ENCODE results near the gene KIF5A. TPM values are rescaled to one million over a fixed set of nuclear protein-coding genes. Genes with fewer than 3 reads are reported as not detected.

KIF5A gene
- total RNA-seq, 1 experiment from 2014 or later = 3.0 TPM

DNA sequence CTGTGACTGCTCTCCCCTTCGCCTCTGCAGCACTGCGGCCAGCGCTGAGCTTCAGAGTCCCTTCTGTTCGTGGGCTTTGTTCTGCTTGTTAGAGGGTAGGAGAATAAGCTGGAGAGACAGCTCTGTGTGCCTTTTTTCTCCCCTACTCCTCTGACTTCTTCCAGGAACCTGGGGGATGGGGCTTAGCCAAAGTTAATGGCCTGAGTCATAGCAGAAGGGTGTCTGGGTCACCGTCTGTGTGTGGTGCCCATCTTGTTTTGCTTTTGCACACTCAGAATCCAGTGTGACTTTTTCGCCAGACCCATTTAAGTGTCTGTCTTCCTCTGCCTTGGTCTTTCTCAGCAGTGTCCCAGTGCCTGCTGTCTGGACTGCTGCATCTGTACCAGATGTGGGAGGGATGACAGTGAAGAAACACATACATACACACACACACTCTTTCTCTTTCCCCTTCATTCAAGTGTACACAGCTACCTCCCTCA is 3.0 kb downstream of the KIF5A start:
- BruUV-seq (replicated peaks) = no TSS peak
- no peaks in the 10 kb centered on the region for H3K36me3 ChIP-seq (ENCODE audit: control insufficient read depth, insufficient read depth, low read length)
- ATAC-seq = no peak
- intact Hi-C loops (cut with micrococcal nuclease; ENCODE audit: unreplicated experiment) = no loop called here
- POLR2A ChIA-PET = no interaction called here
- CTCF ChIA-PET = no interaction called here
- H3K4me1 ChIP-seq (ENCODE audit: control insufficient read depth, insufficient read depth, low read length) = no peaks in the 10 kb centered on the region
- no peaks in the 10 kb centered on the region for H3K9me3 ChIP-seq (ENCODE audit: control insufficient read depth, insufficient read depth, low read depth, low read length)
- in situ Hi-C loops (cut with HindIII; ENCODE audit: low pct_unique_long_range_greater_than_20kb, low sequenced_read_pairs) = no loop called here
- H3K27ac ChIP-seq (ENCODE audit: low read length) = no peak overlapping the region
- no peaks in the 10 kb centered on the region for H3K27me3 ChIP-seq (ENCODE audit: control insufficient read depth, insufficient read depth, low read length)
- DNase-seq (ENCODE audit: low read depth, low spot score) = no peak
- TF ChIP-seq POLR2AphosphoS5 (IDR thresholded peaks at IDR 0.05; ENCODE audit: low read depth, low read length) = no peak
- TF ChIP-seq REST (IDR thresholded peaks at IDR 0.05; ENCODE audit: insufficient read depth in 1 of 2, low read depth in 2 of 2, low read length in 1 of 2) = no peak
- no peak for TF ChIP-seq SIN3A (IDR thresholded peaks at IDR 0.05; ENCODE audit: borderline replicate concordance, insufficient read depth, low read depth, low read length)
- no peak for TF ChIP-seq TCF7L2 (IDR thresholded peaks at IDR 0.05; ENCODE audit: low read depth, low read length)
- no peak for TF ChIP-seq CTCF (IDR thresholded peaks at IDR 0.05)
- no peak overlapping the region for H3K4me3 ChIP-seq (ENCODE audit: low read depth in 2 of 2, low read length in 2 of 2)

DNA sequence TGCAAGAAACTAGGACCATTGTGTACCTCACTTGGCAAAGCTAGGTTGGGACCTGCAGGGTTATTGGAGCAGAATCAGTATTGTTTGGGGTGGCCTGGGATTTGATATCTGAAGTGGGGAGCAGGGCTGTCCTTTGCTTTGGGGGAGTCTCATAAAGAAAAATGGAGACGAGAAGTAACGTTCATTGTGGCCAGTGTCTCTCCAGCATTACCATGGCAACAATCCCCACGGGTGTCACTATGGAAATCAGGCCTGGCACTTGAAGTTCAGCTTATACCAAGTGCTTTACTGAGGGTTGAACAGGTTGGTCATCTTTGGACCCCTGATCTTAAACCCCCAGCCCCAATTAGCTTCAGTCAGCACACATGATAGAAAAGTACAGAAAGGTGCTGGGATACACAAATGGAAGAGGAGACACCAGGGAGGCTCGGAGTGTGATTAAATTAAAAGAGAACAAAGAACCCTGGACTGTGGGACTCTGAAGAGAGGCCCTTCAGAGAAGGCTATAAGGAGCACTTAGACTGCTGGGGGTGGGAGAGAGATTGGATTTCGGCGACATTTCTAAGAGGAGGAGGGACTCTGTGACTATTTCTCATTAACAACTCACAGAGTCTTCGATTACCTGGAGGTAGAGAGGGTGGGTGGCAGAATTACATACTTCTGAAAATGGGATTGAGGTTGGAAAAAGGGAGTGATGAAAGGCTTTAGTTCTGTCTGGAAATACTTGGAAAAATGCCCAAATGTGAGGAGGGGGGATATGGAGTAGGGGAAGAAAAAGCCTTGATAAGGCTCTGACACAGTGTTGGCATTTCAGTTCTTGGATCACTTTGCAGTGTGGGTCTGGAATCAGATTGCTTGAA is 3.7 kb downstream of the KIF5A start:
- no peak for TF ChIP-seq TCF7L2 (IDR thresholded peaks at IDR 0.05; ENCODE audit: low read depth, low read length)
- TF ChIP-seq CTCF (IDR thresholded peaks at IDR 0.05) = no peak
- Histone ChIP-seq H3K9me3 (ENCODE audit: control insufficient read depth, insufficient read depth, low read depth, low read length) (no peaks in the 10 kb centered on the region), H3K4me3 (ENCODE audit: low read depth in 2 of 2, low read length in 2 of 2) (no peak overlapping the region), H3K27ac (ENCODE audit: low read length) (no peak overlapping the region), H3K27me3 (ENCODE audit: control insufficient read depth, insufficient read depth, low read length) (no peaks in the 10 kb centered on the region), H3K4me1 (ENCODE audit: control insufficient read depth, insufficient read depth, low read length) (no peaks in the 10 kb centered on the region), H3K36me3 (ENCODE audit: control insufficient read depth, insufficient read depth, low read length) (no peaks in the 10 kb centered on the region)
- intact Hi-C loops (cut with micrococcal nuclease; ENCODE audit: unreplicated experiment) (no loop called here), in situ Hi-C loops (cut with HindIII; ENCODE audit: low pct_unique_long_range_greater_than_20kb, low sequenced_read_pairs) (no loop called here)
- CTCF ChIA-PET = no interaction called here
- no TSS peak for BruUV-seq (replicated peaks)
- ATAC-seq = no peak
- POLR2A ChIA-PET = interaction anchor here (0.6 kb wide), 1 partner anchor 29 kb away, joined by 3 read pairs; no protein-coding TSS in a partner anchor
- no peak for DNase-seq (ENCODE audit: low read depth, low spot score)
